Head of caudate nucleus (tissue), 42 donors: ENCODE measurements around the gene CELF6.

Source experiments
- DNase-seq, 42 donors: peaks; one replicate each; pipeline versions ENCODE4 v3.0.0 to v3.0.0-alpha.2; 2020 to 2021; ENCODE audit warnings: mixed read lengths in 7 of 42
- intact Hi-C: fragments of 100-400 bp; cut with DNase I; formaldehyde crosslinking; loops from one replicate; pipeline ENCODE4 v1.15.0; 2022

Gene CELF6

GRCh38 chr15:72236381-72237003 is 83.5 kb downstream of the CELF6 start:
- intact Hi-C loops: no loop called here

GRCh38 chr15:72235298-72235697 is 84.7 kb downstream of the CELF6 start:
- intact Hi-C loops: no loop called here
- no peak for DNase-seq

More at GRCh38 chr15:72236381-72237003, 83.5 kb downstream of the CELF6 start:
- DNase-seq: no peak
